HG02884 (cell line): Measurements from ENCODE around the gene ZDHHC18.
A peak's percentile ranks its signal among the peaks of the same experiment; 100 is the strongest.
"Not testable (repeated sequence)": the region's sequence is repeated elsewhere in the genome, so short reads cannot be mapped to it uniquely, and the experiment has no call there.

Experiments used
- ATAC-seq: cut with Tn5 transposase; IDR thresholded peaks from one replicate; pipeline ENCODE4 v1.9.1; 2021; ENCODE audit warnings: mild to moderate bottlenecking, moderate library complexity; ENCODE audit not compliant: unreplicated experiment

Gene ZDHHC18

GRCh38 chr1:26857473-26858060, 31.1 kb downstream of the ZDHHC18 start:
- no peak for ATAC-seq

DNA sequence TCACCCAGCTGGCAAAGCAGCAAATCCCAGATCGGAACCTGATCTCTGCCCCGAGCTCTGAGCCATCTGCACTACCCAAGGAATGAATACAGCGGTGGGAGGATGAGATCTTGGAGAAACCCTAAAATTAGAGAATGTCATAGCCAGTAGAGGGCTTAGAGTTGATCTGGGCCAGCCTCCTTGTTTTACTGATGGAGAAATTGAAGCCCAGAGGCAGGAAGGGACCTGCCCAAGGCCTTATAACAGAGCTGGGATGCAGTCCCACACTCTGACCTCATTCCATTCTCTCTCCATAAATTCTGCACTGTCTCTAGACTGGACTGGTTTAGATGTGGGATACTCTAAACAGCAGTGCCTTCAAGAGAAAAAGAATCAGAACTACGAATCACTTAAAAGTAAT, 31.7 kb downstream of the ZDHHC18 start:
- no peak for ATAC-seq

- no peak for ATAC-seq
Measured at GRCh38 chr1:26858891-26859640, 32.6 kb downstream of the ZDHHC18 start.

- no peak for ATAC-seq
Measured at GRCh38 chr1:26861286-26861701, 34.8 kb downstream of the ZDHHC18 start.

- ATAC-seq: no peak
Measured at GRCh38 chr1:26861889-26862378, 35.4 kb downstream of the ZDHHC18 start.

- ATAC-seq: no peak
Measured at GRCh38 chr1:26862781-26863684, 36.5 kb downstream of the ZDHHC18 start, which contains the start of gene SFN. Gene SFN (plus strand): TSS chr1:26863149. CDS start chr1:26863213, 64 bp downstream.

- ATAC-seq: no peak
Measured at GRCh38 chr1:26863685-26864077, 37.2 kb downstream of the ZDHHC18 start.

GRCh38 chr1:26864610-26865480, 38.4 kb downstream of the ZDHHC18 start:
- ATAC-seq: peak; percentile 87

DNA sequence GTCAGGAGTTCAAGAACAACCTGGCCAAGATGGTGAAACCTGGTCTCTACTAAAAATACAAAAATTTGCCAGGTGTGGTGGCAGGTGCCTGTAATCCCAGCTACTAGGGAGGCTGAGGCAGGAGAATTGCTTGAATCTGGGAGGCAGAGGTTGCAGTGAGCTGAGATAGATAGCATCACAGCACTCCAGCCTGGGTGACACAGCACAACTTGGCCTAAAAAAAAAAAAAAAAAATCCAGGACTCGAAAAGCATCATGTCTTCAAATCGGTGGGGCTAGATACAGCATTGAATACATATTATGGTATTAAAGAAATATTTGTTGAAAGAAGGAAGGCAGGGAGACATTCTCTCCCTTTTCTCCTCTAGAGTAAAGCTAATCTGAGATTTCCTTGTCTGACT, 46.6 kb downstream of the ZDHHC18 start:
- not testable (repeated sequence) for ATAC-seq

DNA sequence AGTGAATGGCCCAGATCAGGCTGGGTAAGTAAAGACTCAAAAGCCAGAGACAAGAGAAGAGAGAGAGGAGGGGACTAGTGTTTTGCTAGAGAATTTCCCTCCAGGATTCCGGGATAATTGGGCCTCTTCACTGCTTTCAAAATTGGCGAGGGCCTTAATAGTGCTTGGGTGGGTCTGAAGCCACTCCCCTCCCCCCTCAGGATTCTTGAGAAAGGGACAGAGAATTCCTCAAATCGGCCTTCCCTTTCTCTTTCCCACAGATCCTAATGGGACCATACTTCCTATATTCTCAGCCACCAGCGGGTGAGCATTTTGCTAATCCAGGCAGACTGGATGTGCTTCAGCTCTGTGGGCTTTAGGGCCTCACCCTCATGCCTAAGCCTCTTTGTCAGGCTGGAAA, 48.4 kb downstream of the ZDHHC18 start:
- ATAC-seq: no peak

DNA sequence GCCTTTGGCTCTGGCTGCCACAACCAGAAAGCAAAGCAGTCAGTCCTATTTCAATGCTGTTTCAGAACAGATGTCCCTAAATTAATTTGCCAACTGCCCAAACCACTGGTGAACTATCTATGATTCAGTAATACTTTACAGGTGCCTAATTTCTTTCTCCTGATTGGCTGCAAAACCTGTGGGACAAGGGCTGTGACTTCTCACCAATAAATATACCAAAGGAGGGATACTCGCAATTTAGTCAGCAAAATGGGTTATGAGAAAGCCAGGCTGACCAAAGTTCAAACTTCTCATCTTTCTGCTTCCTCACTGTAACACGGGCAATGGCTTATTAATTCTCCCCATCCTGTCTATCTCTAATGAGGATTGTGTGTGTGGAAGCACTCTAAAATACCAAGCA, 50.8 kb downstream of the ZDHHC18 start:
- no peak for ATAC-seq

- ATAC-seq: no peak
Measured at GRCh38 chr1:26879793-26880192, 53.3 kb downstream of the ZDHHC18 start.

GRCh38 chr1:26881611-26882010, 55.1 kb downstream of the ZDHHC18 start:
- ATAC-seq: not testable (repeated sequence)

GRCh38 chr1:26882696-26883463, 56.4 kb downstream of the ZDHHC18 start:
- ATAC-seq: no peak

DNA sequence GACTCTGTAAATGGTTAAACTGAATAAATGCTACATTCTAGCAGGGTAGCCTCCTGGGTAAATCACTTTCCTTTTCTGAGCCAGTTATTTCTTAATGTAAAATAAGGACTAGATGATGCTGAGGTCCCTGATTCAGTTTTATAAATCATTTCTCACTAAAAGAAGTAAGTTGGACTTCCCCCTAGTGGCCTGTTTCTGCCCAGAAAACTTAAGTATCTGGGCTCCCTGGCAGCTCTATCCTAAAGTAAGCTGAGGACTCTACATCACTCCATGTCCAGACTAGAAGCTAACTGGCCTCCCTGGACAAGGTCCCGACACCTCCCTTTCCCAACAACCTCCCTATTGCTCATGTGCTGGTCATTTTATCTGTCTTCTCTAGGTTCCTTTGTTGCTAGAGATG, 60.6 kb downstream of the ZDHHC18 start:
- ATAC-seq: no peak

- ATAC-seq: no peak
Measured at GRCh38 chr1:26888231-26888630, 61.7 kb downstream of the ZDHHC18 start.

DNA sequence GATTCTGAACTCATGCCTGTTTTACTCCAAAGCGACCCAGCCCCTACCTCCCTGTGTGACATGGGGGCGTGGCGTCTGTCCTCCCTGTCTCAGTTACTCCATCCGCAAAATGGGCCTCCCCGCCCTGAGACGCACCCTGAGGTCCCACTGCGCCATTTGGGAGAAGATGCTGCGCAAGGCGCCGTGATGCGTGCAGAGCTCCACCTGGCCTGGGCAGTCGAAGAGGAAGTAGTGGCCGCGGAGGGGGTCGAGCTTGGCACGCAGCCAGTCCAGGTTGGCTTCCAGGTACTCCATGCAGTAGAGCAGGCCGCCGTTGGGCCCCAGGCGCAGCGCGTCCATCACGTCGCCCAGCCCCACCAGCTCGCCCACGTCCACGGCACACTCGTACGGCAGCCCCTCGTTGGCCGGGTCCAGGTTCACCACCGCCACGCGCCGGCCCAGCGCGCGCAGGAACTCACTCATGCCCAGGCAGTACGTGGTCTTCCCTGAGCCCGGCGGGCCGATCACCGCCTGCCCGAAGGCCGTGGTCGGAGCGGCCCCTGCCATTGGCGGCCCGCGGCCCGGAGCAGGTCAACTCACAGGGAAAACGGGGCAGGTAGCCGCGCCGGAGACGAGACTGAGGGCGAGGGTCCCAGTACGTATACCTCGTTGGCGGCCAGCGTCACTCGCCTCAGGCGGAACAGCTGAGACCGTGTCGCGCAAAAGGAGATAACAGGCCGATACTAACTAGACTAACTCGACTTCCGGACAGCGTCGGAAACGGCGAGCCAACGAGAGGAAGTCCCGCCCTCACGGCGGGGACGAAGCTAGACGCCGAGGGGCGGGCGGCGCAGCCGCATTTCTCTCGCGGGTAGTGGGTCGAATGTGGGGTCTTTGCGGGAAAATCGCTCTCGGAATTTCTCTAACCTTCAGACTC, 63.3 kb downstream of the ZDHHC18 start, which contains the start of gene GPN2:
TSS of gene GPN2 (minus strand) at position 733 of the 916 bp plus-strand sequence. CDS start at position 546, 187 bp downstream.
- peak; percentile 83 for ATAC-seq

- ATAC-seq: peak; percentile 27
Measured at GRCh38 chr1:26890467-26890796, 63.9 kb downstream of the ZDHHC18 start.

- ATAC-seq: no peak
Measured at GRCh38 chr1:26894263-26894662, 67.8 kb downstream of the ZDHHC18 start.
